Placental epithelial cell (primary cell): ENCODE data around the gene MACROD1. TPM values are rescaled to one million over a fixed set of nuclear protein-coding genes. Genes with fewer than 3 reads are reported as not detected.

Experiments
- small RNA-seq: library from RNA; depleted of rRNA; stranded (forward); fragments of <200 nt; gene quantifications from one replicate; pipeline ENCODE3, GENCODE V24; 2012
- total RNA-seq: library from RNA; depleted of rRNA; stranded (reverse); fragments of >200 nt; gene quantifications from 2 replicates; pipeline ENCODE4 v1.2.3, GENCODE V29; 2012

MACROD1 gene, protein sequence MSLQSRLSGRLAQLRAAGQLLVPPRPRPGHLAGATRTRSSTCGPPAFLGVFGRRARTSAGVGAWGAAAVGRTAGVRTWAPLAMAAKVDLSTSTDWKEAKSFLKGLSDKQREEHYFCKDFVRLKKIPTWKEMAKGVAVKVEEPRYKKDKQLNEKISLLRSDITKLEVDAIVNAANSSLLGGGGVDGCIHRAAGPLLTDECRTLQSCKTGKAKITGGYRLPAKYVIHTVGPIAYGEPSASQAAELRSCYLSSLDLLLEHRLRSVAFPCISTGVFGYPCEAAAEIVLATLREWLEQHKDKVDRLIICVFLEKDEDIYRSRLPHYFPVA
- total RNA-seq, result 7.2 and 19.6 TPM in 2 replicates

DNA sequence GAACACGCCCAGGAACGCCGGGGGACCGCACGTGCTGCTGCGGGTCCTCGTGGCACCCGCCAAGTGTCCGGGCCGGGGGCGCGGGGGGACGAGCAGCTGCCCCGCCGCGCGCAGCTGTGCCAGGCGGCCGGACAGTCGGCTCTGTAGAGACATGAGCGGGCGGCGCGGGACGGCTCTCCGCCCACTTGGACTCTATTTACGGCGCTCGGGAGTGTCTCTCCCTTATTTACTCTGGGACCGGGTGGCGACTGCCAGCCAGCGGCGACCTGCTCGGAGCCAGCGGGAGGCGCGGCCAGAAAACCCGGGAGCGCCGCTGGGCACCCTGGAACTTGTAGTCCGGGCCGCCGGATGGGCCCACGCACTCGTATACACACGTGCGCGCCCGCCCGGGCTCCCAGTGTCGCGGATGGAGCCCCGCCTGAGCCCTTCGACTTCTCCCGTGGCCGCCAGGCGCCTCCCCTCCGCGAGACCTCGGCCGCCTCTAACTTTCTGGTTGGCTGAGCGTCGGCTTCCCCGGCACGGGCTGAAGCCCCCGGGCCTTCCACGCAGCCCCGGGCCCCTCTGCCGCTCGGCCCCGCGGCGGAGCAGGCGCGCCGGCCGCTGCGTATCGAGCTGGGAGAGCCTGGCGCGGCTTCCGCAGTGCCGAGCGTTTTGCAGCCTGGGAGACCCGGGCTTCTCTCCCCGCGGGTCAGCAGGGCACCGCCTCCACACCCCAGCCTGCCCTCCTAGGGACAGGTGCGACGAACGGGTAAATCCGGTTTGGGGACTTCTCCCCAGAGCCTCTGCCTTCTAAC, at the start of gene MACROD1:
MACROD1 (minus strand) TSS at position 272 of the 794 bp plus-strand sequence; CDS start at position 153, 119 bp downstream.

DNA sequence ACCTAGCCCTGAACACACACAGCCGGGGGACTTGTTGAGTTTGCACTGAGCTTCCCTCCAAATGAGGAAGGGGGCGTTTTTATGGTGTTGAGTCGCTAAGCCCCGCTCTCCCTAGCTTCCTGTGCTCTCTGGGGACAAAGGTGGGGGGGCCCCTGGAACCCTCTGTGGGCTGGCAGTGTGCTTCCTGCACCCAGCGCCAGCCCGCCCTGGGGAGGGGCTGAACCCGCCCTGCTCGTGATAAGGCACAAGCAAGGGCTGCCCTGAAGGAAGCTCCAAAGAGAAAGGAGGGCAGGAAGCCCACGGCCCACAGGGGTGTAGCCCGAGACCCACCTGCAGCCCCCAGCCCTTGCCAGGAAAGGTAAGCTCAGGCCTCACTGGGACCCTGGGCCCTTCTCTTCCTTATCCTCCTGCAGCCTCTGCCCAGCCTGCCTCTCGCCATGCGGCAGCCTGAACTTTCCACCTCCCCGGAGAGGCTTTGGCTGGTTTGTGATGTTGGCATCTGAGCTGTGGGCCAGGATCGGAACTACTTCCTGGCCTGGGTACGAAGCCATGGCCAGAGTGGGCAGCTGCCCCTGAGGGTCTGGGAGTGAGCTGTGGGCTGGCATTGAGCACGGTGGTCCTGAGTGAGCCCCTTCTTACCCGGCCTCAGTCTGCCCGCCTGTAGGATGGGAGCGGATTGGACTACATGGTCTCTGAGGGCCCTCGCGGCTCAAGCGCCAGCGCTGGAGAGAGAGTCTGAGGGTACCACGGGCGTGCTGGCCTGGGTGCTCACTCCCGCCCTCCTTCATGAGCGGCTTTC, 40.7 kb upstream of the MACROD1 start, which contains the start of gene FERMT3:
FERMT3 (plus strand) TSS at position 265 of the 799 bp plus-strand sequence. CDS start 644 bp downstream, outside the sequence.

DNA sequence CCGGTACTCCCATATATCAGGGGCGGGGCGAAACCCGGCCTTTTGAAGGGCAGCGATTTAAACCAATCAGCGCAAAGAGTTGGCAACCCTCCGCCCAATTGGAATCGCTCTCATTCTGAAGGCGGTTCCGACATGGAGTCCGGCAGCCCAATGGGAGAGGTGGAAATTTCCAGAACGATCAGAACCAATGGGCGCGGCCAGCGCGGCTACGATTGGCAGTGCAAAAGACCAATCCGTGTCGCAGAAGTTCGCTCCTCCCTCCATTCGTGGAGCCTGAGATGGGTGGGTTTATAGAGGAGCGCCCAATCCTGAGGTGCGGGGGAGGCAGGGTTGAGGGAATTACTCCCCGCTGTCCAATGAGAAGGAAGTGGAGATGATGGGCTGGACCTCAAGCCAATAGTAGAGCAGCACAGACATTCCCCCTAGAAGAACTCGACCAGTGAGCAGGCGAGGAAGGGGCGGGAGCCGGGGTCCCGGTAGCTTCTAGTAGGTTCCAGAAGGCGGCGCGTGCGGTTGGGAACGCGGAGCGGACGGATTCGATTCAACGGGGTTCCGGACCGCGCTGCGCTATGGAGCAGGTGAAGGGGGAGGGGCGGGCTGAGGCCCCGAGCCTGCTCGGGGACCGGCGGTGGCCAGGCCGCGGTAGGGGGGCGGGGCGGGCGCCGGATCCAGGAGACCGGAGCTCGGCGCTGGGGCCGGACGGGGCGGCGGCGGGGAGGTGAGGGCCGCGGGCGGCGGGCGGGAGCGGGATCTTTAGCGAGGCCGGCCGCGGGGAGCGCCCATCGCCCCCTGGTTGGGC, 20.0 kb upstream of the MACROD1 start, which contains the start of gene STIP1:
STIP1 (plus strand) TSS at position 479 of the 799 bp plus-strand sequence; CDS start at position 570, 91 bp downstream.

DNA sequence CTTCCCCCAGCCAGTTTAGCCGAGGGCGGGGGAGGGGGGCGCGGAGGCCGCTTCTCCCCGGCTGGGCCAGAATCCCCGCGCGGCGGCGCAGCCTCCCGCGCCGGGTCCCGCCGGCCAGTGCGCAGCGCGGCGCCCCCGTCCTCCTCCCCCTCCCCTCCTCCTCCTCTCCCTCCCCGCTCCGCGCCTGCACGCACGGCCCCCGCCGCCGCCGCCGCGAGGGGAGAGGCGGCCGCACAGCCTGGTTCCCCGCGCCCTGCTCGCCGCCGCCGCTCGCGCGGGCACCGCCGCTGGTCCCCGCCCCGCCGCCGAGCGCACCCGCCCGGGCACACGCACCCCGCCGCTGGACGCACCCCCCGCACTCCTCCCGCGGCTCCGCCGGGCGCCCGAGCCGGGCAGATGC, 130.3 kb downstream of the MACROD1 start, which contains the start of gene FLRT1:
FLRT1 (plus strand) TSS at position 356 of the 400 bp plus-strand sequence. CDS start 80,337 bp downstream, outside the sequence.

DNA sequence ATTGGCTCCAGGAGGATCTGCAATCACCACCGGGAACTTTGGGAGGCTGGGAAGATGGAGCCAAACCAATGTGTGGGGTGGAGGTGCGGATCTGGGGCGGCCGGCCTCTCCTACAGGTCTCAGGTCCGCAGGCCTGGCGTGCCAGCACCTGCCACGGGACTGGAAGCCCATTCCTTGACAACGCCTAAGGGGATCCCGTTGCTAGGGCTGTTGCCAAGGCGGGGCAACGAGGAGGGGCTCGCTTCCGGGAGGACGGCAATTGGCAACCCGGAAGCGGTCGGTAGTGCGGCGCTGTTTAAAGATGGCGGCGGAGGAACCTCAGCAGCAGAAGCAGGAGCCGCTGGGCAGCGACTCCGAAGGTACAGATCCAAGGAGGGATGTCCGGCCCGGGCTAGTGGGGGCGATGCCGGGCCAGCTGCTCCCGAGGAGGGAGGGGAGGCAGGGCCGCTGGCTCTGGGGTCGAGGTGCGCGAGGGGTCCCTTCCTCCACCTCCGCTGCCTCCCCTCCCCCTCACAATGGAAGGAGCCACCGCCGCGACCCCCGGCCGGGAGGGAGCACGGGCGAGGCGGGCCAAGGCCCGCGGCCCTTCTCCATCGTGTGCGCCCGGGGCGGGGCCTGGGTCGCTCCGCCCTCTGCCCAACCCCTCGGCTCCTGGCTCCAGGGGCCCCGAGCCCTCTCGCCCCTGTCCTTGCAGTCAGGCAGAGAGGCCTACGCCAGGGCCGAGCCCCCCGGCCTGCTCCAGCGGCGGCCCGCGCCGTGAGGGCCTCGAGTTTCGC, 179.6 kb downstream of the MACROD1 start, which contains the start of gene OTUB1:
OTUB1 (plus strand) TSS at position 283 of the 776 bp plus-strand sequence; CDS start at position 302, 19 bp downstream.

DNA sequence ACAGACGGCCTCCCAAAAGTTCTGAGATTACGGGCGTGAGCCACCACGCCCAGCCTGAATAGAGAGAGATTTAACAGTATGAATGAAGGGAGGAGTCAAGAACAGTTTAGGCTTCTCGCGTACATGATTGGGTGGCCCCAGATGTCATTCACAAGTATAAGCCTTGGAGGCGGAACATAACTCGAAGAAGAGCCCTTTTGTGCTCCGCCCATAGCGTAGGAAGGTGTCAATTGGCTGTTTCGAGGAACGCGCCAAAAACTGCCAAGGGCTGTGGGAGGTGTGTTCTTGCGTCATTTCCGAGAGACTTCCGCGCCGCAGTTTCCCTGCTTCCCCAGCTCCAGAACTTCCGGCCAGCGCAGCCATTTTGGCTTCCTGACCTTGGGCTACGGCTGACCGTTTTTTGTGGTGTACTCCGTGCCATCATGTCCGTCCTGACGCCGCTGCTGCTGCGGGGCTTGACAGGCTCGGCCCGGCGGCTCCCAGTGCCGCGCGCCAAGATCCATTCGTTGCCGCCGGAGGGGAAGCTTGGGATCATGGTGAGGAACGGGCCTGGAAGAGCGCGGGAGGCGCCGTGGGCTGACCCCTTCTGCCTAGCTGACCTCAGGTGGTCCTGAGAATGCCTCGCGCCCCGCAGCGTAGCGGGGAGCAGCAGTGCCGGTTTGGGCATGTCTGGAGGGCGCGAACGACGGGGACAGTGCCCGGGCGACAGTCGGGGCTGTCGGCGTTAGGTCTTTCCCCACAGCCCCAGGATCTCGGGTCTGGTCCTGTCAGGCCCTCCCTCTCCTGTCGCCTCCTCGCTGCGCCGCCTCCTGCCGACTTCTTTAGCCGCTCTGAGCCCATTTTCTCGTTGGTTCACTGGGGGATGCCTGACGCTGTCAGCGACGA, 191.4 kb downstream of the MACROD1 start, which contains the start of gene COX8A:
COX8A (plus strand) TSS at position 362 of the 885 bp plus-strand sequence; CDS start at position 423, 61 bp downstream.

Small RNAs within 50 kb of the gene (small RNA-seq; reads per million reads assigned to genes)
- gene RNU6-45P, result 0.26 reads per million

Other genes with a start within 250 kb of the MACROD1 start
- gene RCOR2, start 248.9 kb downstream of the MACROD1 start, total RNA-seq, result 2.9 and 4.3 TPM in 2 replicates
- 12.1 and 13.7 TPM in 2 replicates for gene NAA40, start 227.1 kb downstream of the MACROD1 start, total RNA-seq
- gene COX8A, start 191.5 kb downstream of the MACROD1 start, total RNA-seq, result 284 and 546 TPM in 2 replicates
- gene OTUB1, start 179.7 kb downstream of the MACROD1 start, total RNA-seq, result 33.8 and 51.9 TPM in 2 replicates
- not detected in 2 replicates for gene FLRT1, start 130.2 kb downstream of the MACROD1 start, total RNA-seq
- gene STIP1, start 20.1 kb upstream of the MACROD1 start, total RNA-seq, result 57.3 and 97.9 TPM in 2 replicates
- gene FERMT3, start 40.6 kb upstream of the MACROD1 start, total RNA-seq, result 0.39 and 0.43 TPM in 2 replicates
- gene TRPT1, start 60.1 kb upstream of the MACROD1 start, total RNA-seq, result 31.4 and 36.7 TPM in 2 replicates
- gene NUDT22, start 60.2 kb upstream of the MACROD1 start, total RNA-seq, result 42.0 and 67.0 TPM in 2 replicates
- 10.0 and 34.9 TPM in 2 replicates for gene DNAJC4, start 64.4 kb upstream of the MACROD1 start, total RNA-seq
- gene VEGFB, start 68.5 kb upstream of the MACROD1 start, total RNA-seq, result 18.1 and 19.2 TPM in 2 replicates
- gene FKBP2, start 75.0 kb upstream of the MACROD1 start, total RNA-seq, result 25.8 and 70.3 TPM in 2 replicates
- 118 and 386 TPM in 2 replicates for gene PPP1R14B, start 80.8 kb upstream of the MACROD1 start, total RNA-seq
- gene PLCB3, start 85.4 kb upstream of the MACROD1 start, total RNA-seq, result 34.9 and 60.6 TPM in 2 replicates
- gene BAD, start 118.6 kb upstream of the MACROD1 start, total RNA-seq, result 68.3 and 93.5 TPM in 2 replicates
- 19.2 and 20.0 TPM in 2 replicates for gene GPR137, start 119.7 kb upstream of the MACROD1 start, total RNA-seq
- under 0.01 TPM in 1 of 2 replicates, not detected in the other for gene KCNK4, start 125.2 kb upstream of the MACROD1 start, total RNA-seq
- not detected in 2 replicates for gene CATSPERZ, start 134.2 kb upstream of the MACROD1 start, total RNA-seq
- gene ESRRA, start 139.4 kb upstream of the MACROD1 start, total RNA-seq, result 23.9 and 42.8 TPM in 2 replicates
- 190 and 216 TPM in 2 replicates for gene TRMT112, start 151.4 kb upstream of the MACROD1 start, total RNA-seq
- 191 and 275 TPM in 2 replicates for gene PRDX5, start 152.0 kb upstream of the MACROD1 start, total RNA-seq
- gene CCDC88B, start 174.1 kb upstream of the MACROD1 start, total RNA-seq, result 1.2 and 2.4 TPM in 2 replicates
- gene RPS6KA4, start 193.0 kb upstream of the MACROD1 start, total RNA-seq, result 56.9 and 152 TPM in 2 replicates